WTC11 (cell line): ENCODE data around the gene GPR137B.

Experiments
- CREM ChIP-seq: sonication (generic); formaldehyde crosslinking; IDR thresholded peaks from 2 replicates; pipeline ENCODE4 v1.8.1; 2022; ENCODE audit warnings: mild to moderate bottlenecking, missing genetic modification reagents, moderate library complexity
- ELF4 ChIP-seq: sonication (generic); formaldehyde crosslinking; IDR thresholded peaks from 2 replicates; pipeline ENCODE4 v1.8.1; 2022; ENCODE audit warnings: low read depth, mild to moderate bottlenecking, moderate library complexity, missing genetic modification reagents
- NFATC4 ChIP-seq: fragments of 250-450 bp; sonication (Bioruptor Pico); IDR thresholded peaks from 2 replicates; pipeline ENCODE4 v1.9.0; 2021; ENCODE audit warnings: mild to moderate bottlenecking
- SP1 ChIP-seq: sonication (generic); formaldehyde crosslinking; conservative IDR thresholded peaks from 2 replicates; pipeline ENCODE4 v1.8.1; 2022; ENCODE audit warnings: missing genetic modification reagents
- ZNF263 ChIP-seq: sonication (generic); formaldehyde crosslinking; IDR thresholded peaks from 2 replicates; pipeline ENCODE4 v1.8.1; 2022; ENCODE audit warnings: low read depth, mild to moderate bottlenecking, moderate library complexity, missing genetic modification reagents
- ZNF416 ChIP-seq: fragments of 250-450 bp; sonication (Bioruptor Pico); IDR thresholded peaks from 2 replicates; pipeline ENCODE4 v1.9.0; 2021; ENCODE audit warnings: mild to moderate bottlenecking, inconsistent platforms
- TF ChIP-seq, protein P1 (sequence below): sonication (generic); formaldehyde crosslinking; IDR thresholded peaks from 2 replicates; pipeline ENCODE4 v1.8.0; 2022; ENCODE audit warnings: mild to moderate bottlenecking, missing genetic modification reagents
- TF ChIP-seq, protein P2 (sequence below): fragments of 200-600 bp; IDR thresholded peaks from 2 replicates; pipeline ENCODE4 v1.8.0; 2022; ENCODE audit warnings: antibody characterized with exemption
- TF ChIP-seq, protein P3 (sequence below): sonication (generic); formaldehyde crosslinking; IDR thresholded peaks from 2 replicates; pipeline ENCODE4 v1.8.0; 2022; ENCODE audit warnings: mild to moderate bottlenecking, missing genetic modification reagents
- TF ChIP-seq, protein P4 (sequence below): sonication (generic); formaldehyde crosslinking; IDR thresholded peaks from 2 replicates; pipeline ENCODE4 v1.8.1; 2022; ENCODE audit warnings: low read depth, missing genetic modification reagents, borderline replicate concordance
- TF ChIP-seq, protein P5 (sequence below): sonication (generic); formaldehyde crosslinking; IDR thresholded peaks from 2 replicates; pipeline ENCODE4 v1.8.1; 2023; ENCODE audit warnings: mild to moderate bottlenecking, missing genetic modification reagents, moderate library complexity

DNA sequence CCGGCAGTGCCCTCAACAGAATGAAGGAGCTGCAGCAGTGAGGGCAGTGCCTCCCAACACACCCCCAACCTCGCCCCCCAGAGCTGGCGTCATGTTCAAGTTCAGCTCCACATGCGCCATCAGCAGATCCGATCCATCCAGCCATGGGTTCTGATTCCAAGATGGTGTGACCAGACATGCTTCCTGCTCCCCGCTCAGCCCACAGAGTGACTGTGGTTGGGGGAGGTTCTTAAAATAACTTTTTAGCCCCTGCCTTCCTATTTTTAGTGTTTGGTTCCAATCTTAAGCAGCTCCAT is 30.1 kb upstream of the GPR137B start:
- TF ChIP-seq CREM (CRISPR knock-in tag): no peak
- TF ChIP-seq, protein P1, sequence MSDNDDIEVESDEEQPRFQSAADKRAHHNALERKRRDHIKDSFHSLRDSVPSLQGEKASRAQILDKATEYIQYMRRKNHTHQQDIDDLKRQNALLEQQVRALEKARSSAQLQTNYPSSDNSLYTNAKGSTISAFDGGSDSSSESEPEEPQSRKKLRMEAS: no peak
- TF ChIP-seq, protein P2, sequence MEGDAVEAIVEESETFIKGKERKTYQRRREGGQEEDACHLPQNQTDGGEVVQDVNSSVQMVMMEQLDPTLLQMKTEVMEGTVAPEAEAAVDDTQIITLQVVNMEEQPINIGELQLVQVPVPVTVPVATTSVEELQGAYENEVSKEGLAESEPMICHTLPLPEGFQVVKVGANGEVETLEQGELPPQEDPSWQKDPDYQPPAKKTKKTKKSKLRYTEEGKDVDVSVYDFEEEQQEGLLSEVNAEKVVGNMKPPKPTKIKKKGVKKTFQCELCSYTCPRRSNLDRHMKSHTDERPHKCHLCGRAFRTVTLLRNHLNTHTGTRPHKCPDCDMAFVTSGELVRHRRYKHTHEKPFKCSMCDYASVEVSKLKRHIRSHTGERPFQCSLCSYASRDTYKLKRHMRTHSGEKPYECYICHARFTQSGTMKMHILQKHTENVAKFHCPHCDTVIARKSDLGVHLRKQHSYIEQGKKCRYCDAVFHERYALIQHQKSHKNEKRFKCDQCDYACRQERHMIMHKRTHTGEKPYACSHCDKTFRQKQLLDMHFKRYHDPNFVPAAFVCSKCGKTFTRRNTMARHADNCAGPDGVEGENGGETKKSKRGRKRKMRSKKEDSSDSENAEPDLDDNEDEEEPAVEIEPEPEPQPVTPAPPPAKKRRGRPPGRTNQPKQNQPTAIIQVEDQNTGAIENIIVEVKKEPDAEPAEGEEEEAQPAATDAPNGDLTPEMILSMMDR: no peak
- no peak for TF ChIP-seq ELF4
- TF ChIP-seq, protein P3, sequence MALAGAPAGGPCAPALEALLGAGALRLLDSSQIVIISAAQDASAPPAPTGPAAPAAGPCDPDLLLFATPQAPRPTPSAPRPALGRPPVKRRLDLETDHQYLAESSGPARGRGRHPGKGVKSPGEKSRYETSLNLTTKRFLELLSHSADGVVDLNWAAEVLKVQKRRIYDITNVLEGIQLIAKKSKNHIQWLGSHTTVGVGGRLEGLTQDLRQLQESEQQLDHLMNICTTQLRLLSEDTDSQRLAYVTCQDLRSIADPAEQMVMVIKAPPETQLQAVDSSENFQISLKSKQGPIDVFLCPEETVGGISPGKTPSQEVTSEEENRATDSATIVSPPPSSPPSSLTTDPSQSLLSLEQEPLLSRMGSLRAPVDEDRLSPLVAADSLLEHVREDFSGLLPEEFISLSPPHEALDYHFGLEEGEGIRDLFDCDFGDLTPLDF (CRISPR knock-in tag): no peak
- TF ChIP-seq, protein P4, sequence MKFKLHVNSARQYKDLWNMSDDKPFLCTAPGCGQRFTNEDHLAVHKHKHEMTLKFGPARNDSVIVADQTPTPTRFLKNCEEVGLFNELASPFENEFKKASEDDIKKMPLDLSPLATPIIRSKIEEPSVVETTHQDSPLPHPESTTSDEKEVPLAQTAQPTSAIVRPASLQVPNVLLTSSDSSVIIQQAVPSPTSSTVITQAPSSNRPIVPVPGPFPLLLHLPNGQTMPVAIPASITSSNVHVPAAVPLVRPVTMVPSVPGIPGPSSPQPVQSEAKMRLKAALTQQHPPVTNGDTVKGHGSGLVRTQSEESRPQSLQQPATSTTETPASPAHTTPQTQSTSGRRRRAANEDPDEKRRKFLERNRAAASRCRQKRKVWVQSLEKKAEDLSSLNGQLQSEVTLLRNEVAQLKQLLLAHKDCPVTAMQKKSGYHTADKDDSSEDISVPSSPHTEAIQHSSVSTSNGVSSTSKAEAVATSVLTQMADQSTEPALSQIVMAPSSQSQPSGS (CRISPR knock-in tag): no peak
- TF ChIP-seq SP1 (CRISPR knock-in tag): no peak
- no peak for TF ChIP-seq NFATC4 (CRISPR knock-in tag)
- TF ChIP-seq, protein P5, sequence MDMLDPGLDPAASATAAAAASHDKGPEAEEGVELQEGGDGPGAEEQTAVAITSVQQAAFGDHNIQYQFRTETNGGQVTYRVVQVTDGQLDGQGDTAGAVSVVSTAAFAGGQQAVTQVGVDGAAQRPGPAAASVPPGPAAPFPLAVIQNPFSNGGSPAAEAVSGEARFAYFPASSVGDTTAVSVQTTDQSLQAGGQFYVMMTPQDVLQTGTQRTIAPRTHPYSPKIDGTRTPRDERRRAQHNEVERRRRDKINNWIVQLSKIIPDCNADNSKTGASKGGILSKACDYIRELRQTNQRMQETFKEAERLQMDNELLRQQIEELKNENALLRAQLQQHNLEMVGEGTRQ (CRISPR knock-in tag): no peak
- no peak for TF ChIP-seq ZNF263
- no peak for TF ChIP-seq ZNF416 (CRISPR knock-in tag)
